Transverse colon (tissue), 4 donors: ENCODE data around the gene GGA1.

Experiments used
- CTCF ChIP-seq, 5 experiments: fragments of 200-600 bp in 3 of 5; fragments of 450-650 bp in 2 of 5; sonication (generic) in 3 of 5; IDR thresholded peaks; 1 replicate in 2 of 5; 2 replicates in 3 of 5; pipeline ENCODE4 v1.5.1; 2016 to 2017; ENCODE audit warnings: antibody characterized with exemption in 5 of 5, inconsistent platforms in 3 of 5, mild to moderate bottlenecking in 2 of 5, moderate library complexity in 1 of 5
- EP300 ChIP-seq: sonication (generic); formaldehyde crosslinking; IDR thresholded peaks from one replicate; pipeline ENCODE4 v1.6.1; 2017; ENCODE audit warnings: antibody characterized with exemption, low read depth
- POLR2AphosphoS5 ChIP-seq, 3 donors: sonication (generic); formaldehyde crosslinking; IDR thresholded peaks; one replicate each; pipeline ENCODE4 v1.6.1; 2016; ENCODE audit warnings: antibody characterized with exemption in 3 of 3

- TF ChIP-seq POLR2AphosphoS5 (IDR thresholded peaks at IDR 0.05) (no peak), EP300 (no peak), CTCF (IDR thresholded peaks at IDR 0.05) (no peak)
These were observed 12.8 kb downstream of the GGA1 start for GRCh38 chr22:37621352-37621860.
